ENCODE results near the gene MYH14. TPM values are rescaled to one million over a fixed set of nuclear protein-coding genes. Genes with fewer than 3 reads are reported as not detected.
A peak's percentile ranks its signal among the peaks of the same experiment; 100 is the strongest.
"Not testable (repeated sequence)": the region's sequence is repeated elsewhere in the genome, so short reads cannot be mapped to it uniquely, and the experiment has no call there.

Gene MYH14
- total RNA-seq, 2 donors from 2014 or later, result 2.6 to 11.1 TPM

DNA sequence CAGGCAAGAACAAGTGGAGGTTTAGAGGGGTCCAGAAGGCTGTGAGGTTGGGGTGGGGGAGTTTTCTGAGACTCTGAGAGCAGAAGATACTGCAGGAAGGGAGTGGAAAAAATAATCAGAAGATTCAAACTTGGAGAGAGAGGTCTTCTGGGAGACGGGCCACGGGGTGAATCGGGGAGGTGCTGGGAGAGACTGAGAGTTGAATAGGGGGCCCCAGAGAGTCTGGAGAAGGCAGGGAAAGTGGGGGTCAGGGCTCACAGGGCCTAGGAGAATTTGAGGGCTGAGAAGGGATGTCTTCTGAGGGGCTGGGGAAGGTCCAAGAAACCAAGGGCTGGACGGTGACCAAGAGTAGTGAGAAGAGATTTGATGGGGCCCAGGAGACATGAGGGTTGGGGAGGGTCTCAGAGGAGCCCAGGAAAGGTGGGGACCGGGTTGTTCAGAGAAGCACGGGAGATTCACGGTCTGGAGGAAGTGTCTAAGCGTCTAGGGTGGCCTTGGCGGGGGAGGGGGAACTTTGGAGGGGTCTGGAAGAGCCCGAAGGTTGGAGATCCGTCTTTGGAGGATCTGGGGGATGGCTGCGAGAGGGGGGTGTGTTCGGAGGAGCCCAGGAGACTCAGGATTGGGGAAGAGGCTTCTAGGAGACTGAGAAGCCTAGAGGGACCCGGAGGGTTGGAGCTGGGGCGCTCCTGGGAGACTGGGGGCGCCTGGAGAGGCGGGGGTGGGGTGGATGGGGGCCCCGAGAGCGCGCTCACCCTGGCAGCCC is 124.2 kb downstream of the MYH14 start:
- DNase-seq (ENCODE audit: low spot score) (no peak), ATAC-seq (ENCODE audit: insufficient number of reproducible peaks, low FRiP score, low read depth) (no peak)
- Histone ChIP-seq H3K27me3 (replicated peaks; ENCODE audit: insufficient read depth) (peaks cover 15% of the 10 kb centered on the region), H3K9me3 (no peaks in the 10 kb centered on the region), H3K4me1 (ENCODE audit: control insufficient read depth in 1 of 2, low read depth in 2 of 2) (peaks cover 7 to 21% of the 10 kb centered on the region in 2 donors), H3K36me3 (no peaks in the 10 kb centered on the region), H3K4me3 (peak overlapping the region; percentile 11), H3K27ac (no peak overlapping the region)
- TF ChIP-seq CTCF (IDR thresholded peaks at IDR 0.05), result no peak

GRCh38 chr19:50328224-50328872 is 124.9 kb downstream of the MYH14 start:
- Histone ChIP-seq H3K27me3 (replicated peaks; ENCODE audit: insufficient read depth) (peaks cover 15% of the 10 kb centered on the region), H3K4me1 (ENCODE audit: control insufficient read depth in 1 of 2, low read depth in 2 of 2) (peaks cover 11 to 28% of the 10 kb centered on the region in 2 donors), H3K9me3 (no peaks in the 10 kb centered on the region), H3K36me3 (no peaks in the 10 kb centered on the region), H3K27ac (no peak overlapping the region), H3K4me3 (peak overlapping the region; percentile 66)
- DNase-seq (ENCODE audit: low spot score) (no peak), ATAC-seq (ENCODE audit: insufficient number of reproducible peaks, low FRiP score, low read depth) (no peak)
- TF ChIP-seq CTCF (IDR thresholded peaks at IDR 0.05), result no peak

- Histone ChIP-seq H3K27ac (no peak overlapping the region), H3K4me3 (no peak overlapping the region), H3K4me1 (ENCODE audit: control insufficient read depth in 1 of 2, low read depth in 2 of 2) (peaks cover 11 to 32% of the 10 kb centered on the region in 2 donors), H3K9me3 (no peaks in the 10 kb centered on the region), H3K36me3 (no peaks in the 10 kb centered on the region), H3K27me3 (replicated peaks; ENCODE audit: insufficient read depth) (peaks cover 15% of the 10 kb centered on the region)
- DNase-seq (ENCODE audit: low spot score) (no peak), ATAC-seq (ENCODE audit: insufficient number of reproducible peaks, low FRiP score, low read depth) (no peak)
- TF ChIP-seq CTCF (IDR thresholded peaks at IDR 0.05), result no peak
Measured at GRCh38 chr19:50328873-50329145, 125.4 kb downstream of the MYH14 start.

DNA sequence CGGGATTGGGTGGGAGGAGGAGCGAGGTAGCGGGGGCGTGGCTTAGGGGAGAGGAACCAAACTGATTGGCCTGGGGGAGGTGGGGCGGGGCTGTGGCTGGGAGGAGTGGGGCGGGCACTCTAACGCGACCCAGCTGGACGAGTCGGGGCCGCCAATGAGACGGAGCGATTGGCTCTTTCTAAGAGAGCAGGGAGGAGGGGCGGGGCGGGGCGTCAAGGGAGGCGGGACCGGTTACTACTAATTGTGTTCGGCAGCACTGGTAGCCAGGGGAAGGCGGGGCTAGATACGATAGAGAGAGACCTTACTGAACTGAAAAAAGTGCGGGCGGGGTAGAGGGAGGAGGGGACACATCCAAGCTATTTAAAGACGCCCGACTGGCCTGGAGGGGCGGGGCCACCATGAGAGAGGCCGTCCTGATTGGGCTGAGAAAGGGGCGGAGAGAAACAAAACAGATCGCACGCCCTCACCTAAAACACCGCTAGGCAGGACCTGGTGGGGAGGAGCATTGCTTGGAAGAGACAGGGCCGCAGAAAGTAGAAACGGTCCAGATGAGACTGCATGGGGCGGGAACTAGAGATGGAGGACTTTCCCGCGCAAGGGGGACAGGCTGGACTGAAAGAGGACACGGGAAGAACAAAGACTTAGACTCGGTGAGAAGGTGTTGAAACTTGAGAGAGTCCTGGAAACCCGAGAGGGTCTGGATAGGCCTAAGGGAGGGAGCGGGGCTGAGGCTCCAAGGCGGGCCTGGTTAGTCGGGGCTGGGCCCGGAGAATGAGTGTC is 125.9 kb downstream of the MYH14 start, which contains the start of gene KCNC3:
Gene KCNC3 (minus strand): TSS at position 232 of the 780 bp plus-strand sequence. CDS start 295 bp downstream, outside the sequence.
- no peaks in the 10 kb centered on the region for H3K9me3 ChIP-seq
- peak within 1 kb of the TSS; percentile 66 for H3K4me3 ChIP-seq
- H3K4me1 ChIP-seq (ENCODE audit: control insufficient read depth in 1 of 2, low read depth in 2 of 2), result peaks cover 11 to 36% of the 10 kb centered on the region in 2 donors
- DNase-seq (ENCODE audit: low spot score), result peak; percentile 99
- no peaks in the 10 kb centered on the region for H3K36me3 ChIP-seq
- no peak for TF ChIP-seq CTCF (IDR thresholded peaks at IDR 0.05)
- peak within 1 kb of the TSS; percentile 3 to 43 for H3K27ac ChIP-seq
- peaks cover 15% of the 10 kb centered on the region for H3K27me3 ChIP-seq (replicated peaks; ENCODE audit: insufficient read depth)
- peak; percentile 67 for ATAC-seq (ENCODE audit: insufficient number of reproducible peaks, low FRiP score, low read depth)

- Histone ChIP-seq H3K27ac (peak overlapping the region; percentile 3 to 43), H3K4me1 (ENCODE audit: control insufficient read depth in 1 of 2, low read depth in 2 of 2) (peaks cover 11 to 36% of the 10 kb centered on the region in 2 donors), H3K4me3 (peak overlapping the region; percentile 57), H3K27me3 (replicated peaks; ENCODE audit: insufficient read depth) (peaks cover 15% of the 10 kb centered on the region)
- H3K9me3 ChIP-seq; DNase-seq (ENCODE audit: low spot score); ATAC-seq (ENCODE audit: insufficient number of reproducible peaks, low FRiP score, low read depth); H3K36me3 ChIP-seq: not testable (repeated sequence)
Measured at GRCh38 chr19:50329926-50330294, 126.5 kb downstream of the MYH14 start.
